ENCODE data around the gene SLC5A5. TPM values are rescaled to one million over a fixed set of nuclear protein-coding genes. Genes with fewer than 3 reads are reported as not detected.
A peak's percentile ranks its signal among the peaks of the same experiment; 100 is the strongest.

Gene SLC5A5
- total RNA-seq, 4 donors from 2014 or later = 0.34 to 4.3 (median 2.6) TPM

- H3K4me1 ChIP-seq = peaks cover 0 to 2% of the 10 kb centered on the region in 2 donors
- H3K4me3 ChIP-seq (replicated peaks in 1 of 3) = no peak overlapping the region
- TF ChIP-seq, protein P1, sequence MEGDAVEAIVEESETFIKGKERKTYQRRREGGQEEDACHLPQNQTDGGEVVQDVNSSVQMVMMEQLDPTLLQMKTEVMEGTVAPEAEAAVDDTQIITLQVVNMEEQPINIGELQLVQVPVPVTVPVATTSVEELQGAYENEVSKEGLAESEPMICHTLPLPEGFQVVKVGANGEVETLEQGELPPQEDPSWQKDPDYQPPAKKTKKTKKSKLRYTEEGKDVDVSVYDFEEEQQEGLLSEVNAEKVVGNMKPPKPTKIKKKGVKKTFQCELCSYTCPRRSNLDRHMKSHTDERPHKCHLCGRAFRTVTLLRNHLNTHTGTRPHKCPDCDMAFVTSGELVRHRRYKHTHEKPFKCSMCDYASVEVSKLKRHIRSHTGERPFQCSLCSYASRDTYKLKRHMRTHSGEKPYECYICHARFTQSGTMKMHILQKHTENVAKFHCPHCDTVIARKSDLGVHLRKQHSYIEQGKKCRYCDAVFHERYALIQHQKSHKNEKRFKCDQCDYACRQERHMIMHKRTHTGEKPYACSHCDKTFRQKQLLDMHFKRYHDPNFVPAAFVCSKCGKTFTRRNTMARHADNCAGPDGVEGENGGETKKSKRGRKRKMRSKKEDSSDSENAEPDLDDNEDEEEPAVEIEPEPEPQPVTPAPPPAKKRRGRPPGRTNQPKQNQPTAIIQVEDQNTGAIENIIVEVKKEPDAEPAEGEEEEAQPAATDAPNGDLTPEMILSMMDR (IDR thresholded peaks at IDR 0.05) = peak; percentile 80 to 96 (median 93)
- no peak for TF ChIP-seq POLR2A (IDR thresholded peaks at IDR 0.05)
- H3K9me3 ChIP-seq = no peaks in the 10 kb centered on the region
- no peaks in the 10 kb centered on the region for H3K27me3 ChIP-seq
- H3K36me3 ChIP-seq = no peaks in the 10 kb centered on the region
- WGBS, 2 donors = 14 to 16% methylated on average over 27 of the region's 29 CpGs
- H3K27ac ChIP-seq = no peak overlapping the region
- intact Hi-C loops (cut with DNase I) = loop anchor here (5.0 kb wide), 1 partner anchor 148 kb away; no protein-coding TSS in a partner anchor
- DNase-seq = peak; percentile 80 to 85
Observed at GRCh38 chr19:17855280-17856152, 16.2 kb upstream of the SLC5A5 start.

- Histone ChIP-seq H3K36me3 (peaks cover 24 to 30% of the 10 kb centered on the region in 2 donors), H3K9me3 (no peaks in the 10 kb centered on the region), H3K4me3 (replicated peaks in 1 of 3) (peak within 1 kb of the TSS; percentile 55 to 92 (median 80)), H3K4me1 (peaks cover 42 to 43% of the 10 kb centered on the region in 2 donors), H3K27ac (peak within 1 kb of the TSS; percentile 72 to 94 (median 84)), H3K27me3 (no peaks in the 10 kb centered on the region)
- 0% methylated on average over 13 to 26 of the region's 80 CpGs for WGBS, 2 donors
- peak; percentile 99 for DNase-seq
- intact Hi-C loops (cut with DNase I) = loop anchor here (2.0 to 5.0 kb wide), 4 partner anchors 73 to 198 kb away; partner anchors contain the start of gene CCDC124
- peak; percentile 80 to 97 for TF ChIP-seq POLR2A (IDR thresholded peaks at IDR 0.05)
- TF ChIP-seq, protein P1 (IDR thresholded peaks at IDR 0.05) = peak; percentile 21 to 97 (median 83)
Observed at GRCh38 chr19:17859533-17860330, 12.0 kb upstream of the SLC5A5 start, which contains the start of gene RPL18A. Gene RPL18A, plus strand, starts transcription at chr19:17859910. Its CDS starts 47 bp downstream, at chr19:17859957.

DNA sequence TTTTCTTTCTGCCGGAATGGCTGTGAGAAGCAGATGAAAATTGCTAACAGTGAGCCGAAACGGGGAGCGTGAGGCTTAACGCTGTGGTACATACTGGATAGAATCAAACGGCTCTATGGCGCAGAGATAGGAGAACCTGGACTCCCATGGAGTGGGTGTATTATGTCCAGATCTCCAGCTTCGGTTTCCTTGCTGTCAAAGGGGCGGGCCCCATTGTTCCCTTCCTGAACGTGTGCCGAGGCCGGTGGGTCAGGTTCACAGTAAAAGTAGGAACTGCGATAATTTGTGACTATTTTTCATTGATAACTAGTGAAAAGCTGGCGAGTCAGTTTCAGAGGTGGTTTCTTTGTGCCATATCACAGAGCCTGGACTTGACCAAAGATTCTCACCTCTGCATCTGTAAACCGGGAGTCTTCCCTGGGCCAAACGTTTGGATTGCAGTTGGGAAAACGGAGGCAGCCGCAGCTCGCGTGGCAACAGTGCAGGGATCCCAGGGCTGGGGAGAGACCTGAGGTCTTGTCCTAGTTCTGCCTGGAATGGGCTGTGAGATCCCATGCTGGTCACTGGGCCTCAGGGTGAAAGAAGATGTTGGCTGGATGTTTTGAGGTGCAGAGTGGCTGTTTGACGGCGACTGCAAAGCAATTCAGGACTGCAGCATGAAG lies 11.3 kb upstream of the SLC5A5 start:
- WGBS, 2 donors = 0 to 3% methylated on average over 22 of the region's 22 CpGs
- Histone ChIP-seq H3K9me3 (no peaks in the 10 kb centered on the region), H3K27me3 (no peaks in the 10 kb centered on the region), H3K4me1 (peaks cover 46 to 48% of the 10 kb centered on the region in 2 donors), H3K27ac (peak overlapping the region; percentile 72 to 94 (median 84)), H3K36me3 (peaks cover 24 to 30% of the 10 kb centered on the region in 2 donors), H3K4me3 (replicated peaks in 1 of 3) (peak overlapping the region; percentile 55 to 92 (median 80))
- intact Hi-C loops (cut with DNase I) = loop anchor here (5.0 kb wide), 2 partner anchors 137 to 197 kb away; no protein-coding TSS in a partner anchor
- no peak for TF ChIP-seq POLR2A (IDR thresholded peaks at IDR 0.05)
- TF ChIP-seq, protein P1 (IDR thresholded peaks at IDR 0.05) = no peak
- DNase-seq = no peak

- H3K27me3 ChIP-seq = no peaks in the 10 kb centered on the region
Observed at GRCh38 chr19:17860993-17861360, 10.8 kb upstream of the SLC5A5 start.

More at GRCh38 chr19:17860993-17861360, 10.8 kb upstream of the SLC5A5 start:
- Histone ChIP-seq H3K4me3 (replicated peaks in 1 of 3) (peak overlapping the region in 2 of 3 donors; percentile 80 to 92), H3K27ac (peak overlapping the region in 2 of 3 donors; percentile 84 to 94), H3K9me3 (no peaks in the 10 kb centered on the region), H3K36me3 (peaks cover 24 to 30% of the 10 kb centered on the region in 2 donors), H3K4me1 (peaks cover 46 to 53% of the 10 kb centered on the region in 2 donors)
- TF ChIP-seq POLR2A (IDR thresholded peaks at IDR 0.05) = no peak
- TF ChIP-seq, protein P1 (IDR thresholded peaks at IDR 0.05) = no peak
- 50 to 53% methylated on average over 7 of the region's 7 CpGs for WGBS, 2 donors
- intact Hi-C loops (cut with DNase I) = loop anchor here (5.0 kb wide), 2 partner anchors 136 to 196 kb away; no protein-coding TSS in a partner anchor
- DNase-seq = no peak
